ENCODE measurements around the gene C6orf52.

- TF ChIP-seq GATA3 (IDR thresholded peaks at IDR 0.05; ENCODE audit: low read depth, low read length), result no peak
- no peak for TF ChIP-seq GATA2 (IDR thresholded peaks at IDR 0.05; ENCODE audit: low read depth, low read length)
Measured at GRCh38 chr6:10627800-10628199, 66.6 kb downstream of the C6orf52 start.

All from SH-SY5Y (cell line).